Measurements from ENCODE around the gene SUMO3. TPM values are rescaled to one million over a fixed set of nuclear protein-coding genes. Genes with fewer than 3 reads are reported as not detected.

Gene SUMO3
- total RNA-seq, 1 experiment from 2014 or later = 82.9 TPM

GRCh38 chr21:44829507-44830092 is 11.7 kb upstream of the SUMO3 start:
- Histone ChIP-seq H2AFZ (ENCODE audit: low read length) (no peak overlapping the region), H3K23ac (ENCODE audit: insufficient read length, low read depth, low read length) (no peak overlapping the region), H3K14ac (ENCODE audit: insufficient read depth, low read length) (no peak overlapping the region), H3K9ac (ENCODE audit: extremely low read depth, insufficient read length, low read length) (no peak overlapping the region), H3K27me3 (ENCODE audit: insufficient read depth, low read length) (no peaks in the 10 kb centered on the region), H3K4ac (ENCODE audit: low read depth, low read length) (no peak overlapping the region), H3K9me3 (ENCODE audit: control insufficient read depth, low read depth, low read length) (peaks cover 18% of the 10 kb centered on the region), H2BK20ac (ENCODE audit: low read depth, low read length, poor library complexity, severe bottlenecking) (no peak overlapping the region), H3K56ac (ENCODE audit: insufficient read length, low read depth, low read length) (no peak overlapping the region), H3K4me1 (ENCODE audit: insufficient read depth, low read length) (no peaks in the 10 kb centered on the region), H4K5ac (ENCODE audit: insufficient read length, low read depth, low read length) (no peak overlapping the region), H3K27ac (ENCODE audit: insufficient read length, low read depth, low read length) (no peak overlapping the region), H4K91ac (ENCODE audit: insufficient read length, low read depth, low read length) (no peak overlapping the region), H3K23me2 (ENCODE audit: insufficient read length, low read depth, low read length, poor library complexity, severe bottlenecking) (no peaks in the 10 kb centered on the region), H2BK120ac (ENCODE audit: low read depth, low read length, poor library complexity, severe bottlenecking) (no peak overlapping the region), H2AK5ac (ENCODE audit: insufficient read length, low read length) (no peak overlapping the region), H2BK15ac (ENCODE audit: low read depth, low read length) (no peak overlapping the region), H3K79me1 (ENCODE audit: insufficient read depth, low read depth, low read length, poor library complexity, severe bottlenecking) (no peaks in the 10 kb centered on the region), H3K18ac (ENCODE audit: insufficient read length, low read depth, low read length) (no peak overlapping the region), H2BK12ac (ENCODE audit: insufficient read length, low read depth, low read length) (no peak overlapping the region), H3T11ph (ENCODE audit: low read length) (no peak overlapping the region), H4K8ac (replicated peaks; ENCODE audit: insufficient read length, low read depth, low read length) (no peak overlapping the region), H3K4me2 (ENCODE audit: insufficient read depth, insufficient read length, low read length) (no peak overlapping the region), H4K20me1 (ENCODE audit: control insufficient read depth, insufficient read depth, insufficient read length) (no peaks in the 10 kb centered on the region), H2BK5ac (ENCODE audit: insufficient read length, low read length) (no peak overlapping the region), H3K79me2 (ENCODE audit: insufficient read depth, low read length) (no peaks in the 10 kb centered on the region)
- Mint-ChIP-seq H3K9me3 (peaks cover 30 to 36% of the 10 kb centered on the region in 2 experiments), H3K4me1 (peaks cover 0 to 4% of the 10 kb centered on the region in 2 experiments; a peak in 1 of 4 replicates), H3K27ac (no peak overlapping the region), H3K27me3 (ENCODE audit: low read depth) (peaks cover 34% of the 10 kb centered on the region), H3K4me3 (no peak overlapping the region), H3K36me3 (ENCODE audit: insufficient read depth in 1 of 3, low read depth in 3 of 3) (peaks cover 0 to 9% (median 7%) of the 10 kb centered on the region in 3 experiments; a peak in 4 of 7 replicates)
- TF ChIP-seq CTCF (conservative IDR thresholded peaks at IDR 0.05) = no peak
- no peak for DNase-seq
- no CpG with 5 or more reads among the region's 2 CpGs for WGBS (ENCODE audit: extremely low coverage, insufficient read length, low lambda C conversion rate)
